H9 (cell line): ENCODE measurements around the gene FHOD3. TPM values are rescaled to one million over a fixed set of nuclear protein-coding genes. Genes with fewer than 3 reads are reported as not detected.

Experiments used
- DNase-seq: peaks from one replicate; pipeline ENCODE4 v3.0.0-alpha.2; 2017
- H2AFZ ChIP-seq: one replicate; pipeline ENCODE4 v1.6.1; 2013; ENCODE audit warnings: mild to moderate bottlenecking, low read length, control low read depth, moderate library complexity
- H2AK5ac ChIP-seq: 2 replicates; pipeline ENCODE4 v1.6.1; 2013; ENCODE audit warnings: low read length, control low read depth, mixed read lengths; ENCODE audit not compliant: insufficient read length
- H2BK120ac ChIP-seq: one replicate; pipeline ENCODE4 v1.6.1; 2013; ENCODE audit warnings: low read depth, mild to moderate bottlenecking, low read length, control low read depth, inconsistent platforms; ENCODE audit not compliant: poor library complexity, severe bottlenecking
- H2BK12ac ChIP-seq: 2 replicates; pipeline ENCODE4 v1.6.1; 2013; ENCODE audit warnings: low read length, control low read depth, mixed read lengths, low read depth; ENCODE audit not compliant: insufficient read length
- H2BK15ac ChIP-seq: 2 replicates; pipeline ENCODE4 v1.6.1; 2013; ENCODE audit warnings: low read depth, low read length, control low read depth
- H2BK20ac ChIP-seq: one replicate; pipeline ENCODE4 v1.6.1; 2013; ENCODE audit warnings: low read depth, mild to moderate bottlenecking, low read length, control low read depth, inconsistent platforms; ENCODE audit not compliant: poor library complexity, severe bottlenecking
- H2BK5ac ChIP-seq: 2 replicates; pipeline ENCODE4 v1.6.1; 2013; ENCODE audit warnings: low read length, control low read depth, mixed read lengths; ENCODE audit not compliant: insufficient read length
- H3K14ac ChIP-seq: 2 replicates; pipeline ENCODE4 v1.6.1; 2013; ENCODE audit warnings: low read length, control low read depth; ENCODE audit not compliant: insufficient read depth
- H3K18ac ChIP-seq: 2 replicates; pipeline ENCODE4 v1.6.1; 2013; ENCODE audit warnings: low read depth, mild to moderate bottlenecking, mixed read lengths, low read length, control low read depth; ENCODE audit not compliant: insufficient read length
- H3K23ac ChIP-seq: 2 replicates; pipeline ENCODE4 v1.6.1; 2013; ENCODE audit warnings: low read length, control low read depth, mixed read lengths, low read depth; ENCODE audit not compliant: insufficient read length
- H3K23me2 ChIP-seq: 2 replicates; pipeline ENCODE4 v1.6.1; 2013; ENCODE audit warnings: low read depth, mild to moderate bottlenecking, mixed read lengths, low read length, control low read depth; ENCODE audit not compliant: insufficient read length, poor library complexity, severe bottlenecking
- H3K27ac ChIP-seq: 2 replicates; pipeline ENCODE4 v1.5.1; 2013; ENCODE audit warnings: low read length, control low read depth, mixed read lengths, low read depth; ENCODE audit not compliant: insufficient read length
- H3K27me3 ChIP-seq: 2 replicates; pipeline ENCODE4 v1.6.1; 2013; ENCODE audit warnings: low read length, control low read depth, inconsistent platforms; ENCODE audit not compliant: insufficient read depth
- H3K4ac ChIP-seq: 2 replicates; pipeline ENCODE4 v1.6.1; 2013; ENCODE audit warnings: low read depth, mild to moderate bottlenecking, control low read depth, inconsistent platforms, low read length, moderate library complexity
- H3K4me1 ChIP-seq: 2 replicates; pipeline ENCODE4 v1.6.1; 2013; ENCODE audit warnings: low read length, control low read depth, inconsistent platforms; ENCODE audit not compliant: insufficient read depth
- H3K4me2 ChIP-seq: 2 replicates; pipeline ENCODE4 v1.6.1; 2013; ENCODE audit warnings: low read length, control low read depth, mixed read lengths; ENCODE audit not compliant: insufficient read length, insufficient read depth
- H3K56ac ChIP-seq: 2 replicates; pipeline ENCODE4 v1.6.1; 2013; ENCODE audit warnings: low read depth, mild to moderate bottlenecking, mixed read lengths, low read length, control low read depth; ENCODE audit not compliant: insufficient read length
- H3K79me1 ChIP-seq: 2 replicates; pipeline ENCODE4 v1.6.1; 2013; ENCODE audit warnings: low read depth, mild to moderate bottlenecking, moderate library complexity, low read length, control low read depth, inconsistent platforms; ENCODE audit not compliant: insufficient read depth, poor library complexity, severe bottlenecking
- H3K79me2 ChIP-seq: 2 replicates; pipeline ENCODE4 v1.6.1; 2013; ENCODE audit warnings: low read length, control low read depth, inconsistent platforms; ENCODE audit not compliant: insufficient read depth
- H3K9ac ChIP-seq: 2 replicates; pipeline ENCODE4 v1.6.1; 2013; ENCODE audit warnings: low read length, control low read depth, mixed read lengths; ENCODE audit not compliant: insufficient read length; ENCODE audit errors: extremely low read depth
- H3K9me3 ChIP-seq: one replicate; pipeline ENCODE4 v1.6.1; 2013; ENCODE audit warnings: low read depth, low read length, inconsistent platforms; ENCODE audit not compliant: control insufficient read depth
- H3T11ph ChIP-seq: one replicate; pipeline ENCODE4 v1.6.1; 2013; ENCODE audit warnings: mild to moderate bottlenecking, low read length, control low read depth, inconsistent platforms
- H4K20me1 ChIP-seq: one replicate; pipeline ENCODE4 v1.6.1; 2013; ENCODE audit not compliant: control insufficient read depth, insufficient read length, insufficient read depth
- H4K5ac ChIP-seq: 2 replicates; pipeline ENCODE4 v1.6.1; 2013; ENCODE audit warnings: low read depth, mild to moderate bottlenecking, mixed read lengths, low read length, control low read depth; ENCODE audit not compliant: insufficient read length
- H4K8ac ChIP-seq: replicated peaks from 2 replicates; pipeline ENCODE4 v1.6.1; 2013; ENCODE audit warnings: low read length, control low read depth, mixed read lengths, low read depth; ENCODE audit not compliant: insufficient read length
- H4K91ac ChIP-seq: 2 replicates; pipeline ENCODE4 v1.6.1; 2013; ENCODE audit warnings: low read depth, mild to moderate bottlenecking, moderate library complexity, mixed read lengths, low read length, control low read depth; ENCODE audit not compliant: insufficient read length
- H3K27ac Mint-ChIP-seq, 3 experiments: 2 replicates in 2 of 3; 3 replicates in 1 of 3; pipeline ENCODE4 v1.8.0; 2020 to 2021; ENCODE audit warnings: mixed read lengths in 3 of 3, mild to moderate bottlenecking in 1 of 3, moderate library complexity in 1 of 3
- H3K27me3 Mint-ChIP-seq: 2 replicates; pipeline ENCODE4 v1.8.0; 2021; ENCODE audit warnings: low read depth, mild to moderate bottlenecking, moderate library complexity, mixed read lengths
- H3K36me3 Mint-ChIP-seq, 3 experiments: 2 replicates in 2 of 3; 3 replicates in 1 of 3; pipeline ENCODE4 v1.8.0; 2020 to 2021; ENCODE audit warnings: low read depth in 3 of 3, mixed read lengths in 3 of 3; ENCODE audit not compliant: insufficient read depth in 1 of 3
- H3K4me1 Mint-ChIP-seq, 2 experiments: 2 replicates each; pipeline ENCODE4 v1.8.0; 2020; ENCODE audit warnings: mixed read lengths in 2 of 2
- H3K4me3 Mint-ChIP-seq, 2 experiments: 2 replicates in 1 of 2; 3 replicates in 1 of 2; pipeline ENCODE4 v1.8.0; 2020 to 2021; ENCODE audit warnings: mild to moderate bottlenecking in 2 of 2, mixed read lengths in 2 of 2, moderate library complexity in 1 of 2
- H3K9me3 Mint-ChIP-seq, 2 experiments: 2 replicates in 1 of 2; 3 replicates in 1 of 2; pipeline ENCODE4 v1.8.0; 2020; ENCODE audit warnings: mild to moderate bottlenecking in 2 of 2, mixed read lengths in 2 of 2, moderate library complexity in 1 of 2
- CTCF ChIP-seq: fragments of 200-600 bp; sonication (generic); conservative IDR thresholded peaks from 3 replicates; pipeline ENCODE4 v1.8.0; 2021; ENCODE audit warnings: antibody characterized with exemption, mild to moderate bottlenecking
- WGBS: extraction: QIAGEN DNeasy Blood & Tissue Kit; methylation state at CpG from one replicate; pipeline ENCODE4 v1.1.7; 2013; ENCODE audit warnings: missing lambda C conversion rate, low lambda C conversion rate, mixed read lengths; ENCODE audit not compliant: insufficient read length; ENCODE audit errors: extremely low coverage; 5-methylcytosine and 5-hydroxymethylcytosine counted together
- total RNA-seq: library from RNA; stranded (reverse); gene quantifications from 2 replicates; pipeline ENCODE4 v1.2.1, GENCODE V29; 2021

The FHOD3 gene
- total RNA-seq, 1 experiment from 2014 or later, result 8.0 TPM

GRCh38 chr18:36761186-36761698 is 463.7 kb downstream of the FHOD3 start:
- Mint-ChIP-seq H3K36me3 (peaks cover 0 to 8% (median 5%) of the 10 kb centered on the region in 3 experiments; a peak in 2 of 7 replicates), H3K27me3 (no peaks in the 10 kb centered on the region), H3K4me1 (peaks cover 7 to 14% of the 10 kb centered on the region in 2 experiments; a peak in 3 of 4 replicates), H3K4me3 (no peak overlapping the region), H3K27ac (no peak overlapping the region), H3K9me3 (no peaks in the 10 kb centered on the region)
- Histone ChIP-seq H2BK20ac (no peak overlapping the region), H3K18ac (no peak overlapping the region), H3K27me3 (no peaks in the 10 kb centered on the region), H2AK5ac (no peak overlapping the region), H3K4ac (no peak overlapping the region), H4K5ac (no peak overlapping the region), H4K91ac (no peak overlapping the region), H4K20me1 (no peaks in the 10 kb centered on the region), H4K8ac (no peak overlapping the region), H2BK15ac (no peak overlapping the region), H3K79me1 (no peaks in the 10 kb centered on the region), H3K4me1 (no peaks in the 10 kb centered on the region), H3K4me2 (no peak overlapping the region), H3K27ac (no peak overlapping the region), H3K9me3 (no peaks in the 10 kb centered on the region), H2BK120ac (no peak overlapping the region), H3K9ac (no peak overlapping the region), H2BK5ac (no peak overlapping the region), H2AFZ (no peak overlapping the region), H2BK12ac (no peak overlapping the region), H3T11ph (no peak overlapping the region), H3K14ac (no peak overlapping the region), H3K23ac (no peak overlapping the region), H3K56ac (no peak overlapping the region), H3K23me2 (no peaks in the 10 kb centered on the region), H3K79me2 (no peaks in the 10 kb centered on the region)
- peak; percentile 34; the same call in 2 of the 3 replicates for TF ChIP-seq CTCF
- no CpG with 5 or more reads among the region's 12 CpGs for WGBS
- DNase-seq, result no peak
